Anterior cingulate cortex (tissue), 58 donors: Measurements from ENCODE around the gene DMRTC2.

ENCODE experiments used
- DNase-seq, 58 donors: peaks; one replicate each; lab custom pipeline; 2025; lab: John Stamatoyannopoulos, UW

DMRTC2 gene

DNA sequence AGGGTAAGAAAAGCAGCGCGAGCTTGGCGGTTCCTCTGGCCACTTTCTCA is at the start of gene DMRTC2:
Gene DMRTC2, plus strand, starts transcription at position 42 of the 50 bp plus-strand sequence. CDS start 2,387 bp downstream, outside the sequence.
- DNase-seq: no peak

DNA sequence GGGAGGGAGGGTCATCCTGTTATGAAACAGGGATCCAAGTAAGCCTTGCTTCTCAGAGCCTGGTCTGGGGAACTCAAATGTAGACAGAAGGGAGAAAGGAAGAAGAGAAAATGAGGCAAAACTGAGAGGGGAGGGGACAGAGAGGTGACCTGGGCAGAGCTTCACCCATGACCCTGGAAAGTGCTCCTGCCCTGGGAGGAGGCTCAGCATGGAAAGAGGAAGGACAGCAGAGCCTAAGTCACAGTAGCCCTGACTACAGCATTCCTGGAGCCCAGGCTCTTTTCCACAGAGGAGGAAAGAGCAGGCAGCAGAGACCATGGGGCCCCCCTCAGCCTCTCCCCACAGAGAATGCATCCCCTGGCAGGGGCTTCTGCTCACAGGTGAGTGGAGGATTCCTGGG is 48.5 kb upstream of the DMRTC2 start, which contains the start of gene CEACAM3:
Gene CEACAM3, plus strand, starts transcription at position 226 of the 400 bp plus-strand sequence. Its CDS starts 91 bp downstream, at position 317.
- DNase-seq: no peak

DNA sequence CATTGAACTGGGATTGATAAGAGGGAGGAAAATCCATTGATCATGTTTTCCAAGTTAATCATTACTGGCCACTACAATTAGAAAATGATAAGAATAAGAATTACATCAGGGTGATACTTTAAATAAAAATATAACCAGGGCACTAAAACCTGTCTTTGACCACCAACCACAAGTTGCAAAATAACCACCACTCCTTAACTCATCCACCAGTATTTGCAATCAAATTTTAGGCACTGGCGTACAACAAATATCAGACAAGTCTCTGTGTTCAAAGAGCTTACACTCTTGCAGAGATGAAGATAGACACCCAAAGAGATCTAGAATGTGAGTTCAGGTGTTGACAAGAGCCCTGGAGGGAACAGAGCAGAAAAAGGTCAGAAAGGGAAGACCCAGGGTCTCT is 47.9 kb upstream of the DMRTC2 start:
- DNase-seq: no peak

DNA sequence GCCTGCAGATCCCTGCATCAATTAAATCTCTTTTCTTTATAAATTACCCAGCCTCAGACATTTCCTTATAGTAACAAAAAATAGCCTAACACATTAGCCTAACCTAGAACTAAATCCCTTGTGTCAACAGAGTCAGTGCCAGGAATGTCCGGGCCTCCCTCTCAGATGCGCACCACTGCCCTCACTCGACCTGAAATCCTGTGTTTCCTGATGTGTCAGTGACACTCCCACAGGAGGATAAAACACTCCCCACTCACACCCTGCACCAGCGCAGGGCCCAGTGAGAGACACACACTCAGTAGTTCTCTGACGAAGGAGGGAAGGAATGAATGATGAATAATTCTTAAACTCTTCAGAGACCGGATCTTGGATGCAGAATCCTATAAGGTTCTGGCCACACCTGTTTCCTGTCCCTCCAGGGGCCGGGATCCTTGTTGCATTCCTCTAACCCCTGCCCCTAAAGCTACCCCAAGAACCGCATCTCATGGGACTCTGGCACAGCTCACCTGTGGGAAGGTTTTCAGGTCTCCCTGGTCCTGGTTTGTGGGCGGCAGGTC is 45.3 kb upstream of the DMRTC2 start:
- DNase-seq: no peak

DNA sequence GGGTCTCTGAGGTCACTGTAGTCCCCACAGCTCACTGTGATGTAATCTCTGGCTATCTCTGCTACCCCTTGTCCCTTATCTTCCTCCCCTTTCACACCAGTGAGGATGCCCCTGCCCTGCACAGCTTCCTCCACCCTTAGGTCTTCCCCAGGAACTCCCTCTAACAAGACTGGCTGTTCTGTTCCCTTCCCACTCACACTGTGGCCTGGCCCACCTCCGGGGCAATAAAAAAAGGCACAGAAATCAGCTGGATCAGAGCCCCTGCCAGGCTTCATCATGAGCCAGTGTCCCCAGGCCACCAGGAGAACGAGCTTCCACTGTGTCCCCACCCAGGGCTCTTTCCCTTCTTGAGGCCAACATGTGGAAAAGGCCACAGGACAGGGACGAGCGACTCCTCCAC is 43.8 kb upstream of the DMRTC2 start:
- DNase-seq: no peak

DNA sequence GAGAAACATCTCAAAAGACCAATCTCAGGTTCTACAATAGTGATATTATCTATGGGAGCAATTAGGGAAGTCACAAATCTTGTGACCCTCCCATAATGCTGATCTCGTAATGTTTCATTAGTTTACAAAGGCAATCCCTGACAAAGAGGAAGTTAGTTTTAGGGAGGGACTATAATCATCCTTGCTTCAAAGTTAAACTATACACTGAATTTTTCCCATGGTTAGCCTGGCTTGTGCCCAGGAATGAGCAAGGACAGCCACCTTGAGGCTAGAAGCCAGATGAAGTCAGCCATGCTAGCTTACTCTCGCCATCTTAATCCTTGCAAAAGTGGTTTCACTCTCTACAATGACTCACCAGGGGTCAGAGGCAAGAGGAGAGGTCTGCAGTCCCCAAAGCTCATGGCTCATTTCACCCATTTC is 43.0 kb upstream of the DMRTC2 start:
- no peak for DNase-seq

DNA sequence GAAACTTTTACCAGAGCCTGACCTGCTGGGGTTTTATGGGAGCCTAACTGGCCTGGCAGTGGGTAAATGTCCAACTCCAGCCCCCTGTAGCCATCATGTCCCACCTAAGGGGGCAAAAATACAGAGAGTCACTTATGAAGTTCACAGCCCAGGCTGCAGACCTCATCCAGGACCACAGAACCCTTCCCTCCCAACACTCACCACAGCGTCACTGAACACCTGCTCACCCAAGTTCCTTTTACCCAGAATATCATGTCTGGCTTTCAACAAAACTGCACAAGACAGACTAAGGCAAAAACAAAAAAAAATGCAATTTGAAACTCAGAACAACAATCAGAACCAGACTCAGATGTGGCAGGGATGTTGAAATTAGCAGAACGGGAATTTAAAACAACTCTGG is 42.1 kb upstream of the DMRTC2 start:
- DNase-seq: no peak

DNA sequence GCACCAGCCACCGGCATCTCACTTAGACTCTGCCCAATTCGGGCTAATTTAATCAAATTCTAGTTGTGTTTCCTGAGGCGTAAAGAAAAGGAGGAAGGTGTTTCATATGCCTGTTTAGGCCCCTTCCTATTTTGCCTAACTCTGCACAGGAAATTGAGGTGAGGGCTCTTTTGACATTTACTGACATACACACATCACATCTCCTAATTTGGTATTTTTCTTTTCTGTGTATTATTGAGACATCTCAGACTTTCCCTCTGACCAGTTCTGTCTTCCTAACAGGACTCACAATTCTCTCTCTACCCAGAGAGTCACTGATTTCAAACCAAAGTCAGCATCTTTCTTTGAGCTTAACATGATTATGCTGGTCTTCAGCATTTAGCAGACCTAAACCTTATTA is 40.5 kb upstream of the DMRTC2 start:
- DNase-seq: no peak

GRCh38 chr19:41807176-41807575 is 37.7 kb upstream of the DMRTC2 start:
- no peak for DNase-seq

- DNase-seq: peak in 1 of 58 donors; percentile 10
Observed at GRCh38 chr19:41808663-41809566, 35.9 kb upstream of the DMRTC2 start.

- no peak for DNase-seq
Observed at GRCh38 chr19:41810301-41810700, 34.5 kb upstream of the DMRTC2 start.

DNA sequence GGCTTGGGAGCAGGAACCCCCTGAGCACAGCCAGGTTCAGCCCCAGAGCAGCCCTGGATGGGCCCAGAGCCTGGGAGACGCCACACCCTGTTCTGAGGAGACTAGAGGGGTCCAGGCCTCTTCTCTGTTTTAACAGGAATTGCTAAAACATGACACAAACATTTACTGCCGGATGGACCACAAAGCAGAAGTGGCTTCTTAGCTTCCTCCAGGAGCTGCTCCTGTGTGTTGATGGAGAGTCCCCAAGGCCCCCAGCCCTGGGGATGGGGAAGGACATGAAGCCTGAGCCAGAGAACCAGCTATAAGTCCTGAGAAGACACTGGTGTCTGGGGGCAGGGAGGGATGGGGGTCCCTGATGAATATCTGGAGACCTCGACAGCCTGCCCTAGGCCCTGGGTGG is 33.8 kb upstream of the DMRTC2 start:
- peak in 8 of 58 donors; percentile 2 to 15 (median 4) for DNase-seq

DNA sequence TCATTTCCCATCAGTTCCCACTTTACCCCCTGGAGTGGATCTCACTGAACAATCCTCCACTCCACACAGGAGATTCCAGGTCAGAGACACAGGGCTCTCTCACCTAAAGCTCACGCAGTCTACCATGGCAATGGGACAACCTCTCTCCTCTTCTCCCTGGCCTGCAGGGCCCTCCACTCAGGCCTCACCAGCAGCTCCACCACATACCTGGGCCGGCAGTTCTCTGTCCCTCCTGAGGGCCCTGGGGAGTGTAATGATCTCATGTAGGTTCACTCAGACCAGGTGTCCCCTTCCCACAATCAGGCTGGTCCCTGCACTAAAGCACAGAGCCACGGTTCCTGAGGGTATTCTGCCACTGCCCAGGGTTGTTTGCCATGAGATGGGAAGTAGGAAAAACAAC is 32.9 kb upstream of the DMRTC2 start:
- no peak for DNase-seq

DNA sequence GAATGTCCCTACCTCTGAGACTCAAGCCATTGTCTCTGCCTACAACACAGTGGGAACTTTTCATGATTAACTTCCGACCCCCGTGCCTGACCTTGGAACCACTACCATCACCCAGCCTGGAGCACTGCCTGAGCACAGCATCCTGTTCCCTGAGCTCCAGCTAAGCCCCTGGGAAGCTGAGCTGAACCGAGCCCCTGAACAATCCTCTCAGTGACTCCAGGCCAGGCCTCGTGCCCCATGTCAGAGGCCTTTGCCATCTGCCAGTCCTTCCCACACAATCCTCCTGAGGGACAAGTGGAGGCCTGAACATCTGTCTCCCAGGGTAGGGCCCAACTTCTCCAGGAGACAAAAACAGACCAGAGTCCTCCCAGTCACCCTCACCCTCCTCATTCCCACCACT is 30.9 kb upstream of the DMRTC2 start:
- DNase-seq: no peak

DNA sequence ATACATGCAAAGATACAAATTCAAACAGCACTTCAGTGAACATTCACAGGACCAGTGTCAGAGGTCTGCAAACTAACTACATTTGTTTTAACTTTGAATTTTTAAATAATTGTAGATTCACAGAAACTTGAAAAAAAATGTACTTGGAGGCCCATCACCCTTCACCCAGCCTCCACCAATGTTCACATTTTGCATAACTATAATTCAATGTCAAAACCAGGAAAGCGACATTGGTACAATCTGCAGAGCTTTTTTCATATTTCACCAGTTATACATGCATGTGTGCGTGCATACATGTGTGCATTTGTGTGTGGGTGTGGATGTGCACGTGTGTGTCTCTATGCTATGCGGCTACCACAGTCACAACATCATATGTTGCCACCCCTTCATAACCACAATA is 29.5 kb upstream of the DMRTC2 start:
- no peak for DNase-seq

DNA sequence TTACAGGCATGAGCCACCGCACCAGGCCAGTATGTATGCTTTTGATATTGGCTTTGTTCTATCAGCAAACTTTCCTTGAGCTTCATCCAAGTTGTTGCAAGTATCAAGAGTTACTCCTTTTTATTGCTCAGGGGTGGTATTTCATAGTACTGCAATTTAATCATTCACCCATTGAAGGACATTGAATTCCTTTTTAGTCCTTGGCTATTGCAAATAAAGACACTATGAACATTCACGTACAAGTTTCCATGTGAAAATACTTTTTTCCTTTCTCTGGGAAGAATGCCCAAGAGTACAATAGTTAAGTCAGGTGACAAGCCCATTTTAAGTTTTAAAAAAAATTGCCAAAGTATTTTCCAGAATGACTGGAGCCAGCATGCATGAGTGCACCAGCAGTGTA is 28.1 kb upstream of the DMRTC2 start:
- DNase-seq: no peak

DNA sequence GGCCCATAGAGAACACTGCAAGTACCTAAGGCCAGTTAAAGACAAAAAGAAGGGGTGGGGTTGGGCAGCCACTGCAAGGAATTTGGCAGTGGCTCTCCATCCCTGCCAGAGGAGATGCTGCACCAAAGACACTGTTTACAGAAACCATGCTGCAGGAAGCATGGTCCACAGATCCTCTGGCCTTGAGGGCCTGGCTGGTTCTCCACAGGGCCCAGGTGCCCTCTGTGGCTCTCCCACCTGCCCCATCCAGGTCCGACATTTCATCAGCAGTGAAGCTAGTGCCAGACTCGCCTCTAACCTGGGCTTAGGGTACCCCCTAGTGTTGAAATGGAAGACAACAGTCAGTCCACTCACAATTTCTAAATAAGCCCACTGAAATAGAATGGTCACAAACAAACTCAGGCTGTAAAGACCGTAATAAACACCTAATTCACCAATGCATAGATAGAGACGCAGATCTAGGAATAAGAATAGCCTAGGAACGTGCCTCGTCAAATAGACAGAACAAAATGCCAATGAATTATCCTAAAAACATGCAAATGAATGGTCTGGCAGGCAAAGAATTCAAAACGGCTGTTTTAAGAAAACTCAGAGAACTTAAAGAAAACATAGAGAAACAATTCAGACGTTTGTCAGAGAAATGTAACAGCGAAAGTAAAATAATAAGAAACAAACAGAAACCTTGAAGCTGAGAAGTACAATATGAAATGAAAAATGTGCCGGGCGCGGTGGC is 23.7 kb upstream of the DMRTC2 start:
- DNase-seq: peak in 11 of 58 donors; percentile 2 to 10 (median 3)

GRCh38 chr19:41837981-41838708 is 6.7 kb upstream of the DMRTC2 start:
- no peak for DNase-seq

DNA sequence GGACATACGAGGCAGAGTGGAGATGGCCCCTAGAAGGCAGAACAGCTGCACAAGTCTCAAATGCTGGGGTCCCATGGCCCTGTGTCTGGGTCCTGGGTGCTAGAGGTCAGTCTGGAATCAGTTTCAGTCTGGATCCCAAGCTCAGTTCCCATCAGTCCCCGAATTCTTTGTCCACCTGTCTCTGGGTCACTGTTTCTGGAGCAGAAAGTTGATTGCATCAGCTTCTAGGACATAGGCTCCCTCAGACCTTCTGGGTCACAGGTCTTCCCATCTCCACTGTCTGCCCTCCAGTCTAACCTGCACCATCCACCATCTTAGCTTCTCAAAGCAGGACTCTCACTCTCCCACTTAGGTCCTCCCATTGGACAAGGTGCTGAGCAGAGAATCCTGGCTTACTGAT is 5.6 kb upstream of the DMRTC2 start:
- no peak for DNase-seq

- DNase-seq: no peak
Observed at GRCh38 chr19:41843371-41843770, 1.5 kb upstream of the DMRTC2 start.

DNA sequence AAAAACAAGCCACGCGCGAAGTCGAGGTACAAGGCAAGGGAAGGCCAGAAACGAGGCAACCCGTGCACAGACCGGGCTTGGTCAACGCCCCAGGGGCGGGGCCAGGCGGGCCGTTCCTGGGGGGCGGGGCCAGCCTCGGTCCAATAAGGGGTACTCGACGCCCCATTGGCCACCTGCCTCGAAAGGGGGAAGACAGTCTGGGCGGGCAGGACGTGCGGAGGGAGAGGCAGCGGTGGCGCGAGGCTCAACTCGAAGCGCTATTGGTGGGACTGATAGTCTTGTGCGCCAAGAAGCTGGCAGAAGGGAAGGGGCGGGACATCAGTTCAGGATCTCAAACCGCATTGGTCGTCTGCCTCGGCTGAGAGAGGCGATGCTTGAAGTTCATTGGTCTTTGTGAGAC is 241 bp upstream of the DMRTC2 start, which contains the start of gene LYPD4:
Gene LYPD4, minus strand, starts transcription at position 83 of the 400 bp plus-strand sequence. CDS start 5,398 bp downstream, outside the sequence.
- DNase-seq: no peak
